Measurements from ENCODE around the gene FAM13C. TPM values are rescaled to one million over a fixed set of nuclear protein-coding genes. Genes with fewer than 3 reads are reported as not detected.

Gene FAM13C
- total RNA-seq, 1 donor from 2014 or later = 5.1 TPM

DNA sequence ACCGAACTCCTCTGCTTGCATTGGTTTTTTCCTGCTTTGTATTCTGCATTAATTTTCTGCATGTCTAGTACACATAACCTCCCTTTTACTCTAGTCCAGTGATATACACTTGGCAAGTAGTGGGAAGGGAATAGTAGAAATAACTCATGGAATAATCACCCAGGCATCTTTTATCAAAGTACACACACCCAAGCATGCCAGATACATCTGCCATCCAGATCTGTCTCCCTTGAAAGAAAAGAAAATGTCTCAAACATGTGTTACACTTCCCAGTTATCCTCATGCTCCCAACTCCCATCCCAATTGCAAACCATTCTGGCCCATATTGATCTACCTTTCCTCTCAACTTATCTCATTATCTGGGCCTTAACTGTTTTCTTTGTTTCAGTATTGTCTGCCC, 106.9 kb downstream of the FAM13C start:
- Mint-ChIP-seq H3K4me3 (ENCODE audit: unreplicated experiment) (no peak overlapping the region), H3K27me3 (ENCODE audit: low read depth) (peaks cover 3% of the 10 kb centered on the region), H3K4me1 (ENCODE audit: low read depth) (no peaks in the 10 kb centered on the region), H3K9me3 (ENCODE audit: low read depth) (no peaks in the 10 kb centered on the region), H3K36me3 (ENCODE audit: low read depth) (peaks cover 13% of the 10 kb centered on the region), H3K27ac (ENCODE audit: unreplicated experiment) (no peak overlapping the region)
- no peak for DNase-seq (ENCODE audit: low spot score)
- TF ChIP-seq, protein P1, sequence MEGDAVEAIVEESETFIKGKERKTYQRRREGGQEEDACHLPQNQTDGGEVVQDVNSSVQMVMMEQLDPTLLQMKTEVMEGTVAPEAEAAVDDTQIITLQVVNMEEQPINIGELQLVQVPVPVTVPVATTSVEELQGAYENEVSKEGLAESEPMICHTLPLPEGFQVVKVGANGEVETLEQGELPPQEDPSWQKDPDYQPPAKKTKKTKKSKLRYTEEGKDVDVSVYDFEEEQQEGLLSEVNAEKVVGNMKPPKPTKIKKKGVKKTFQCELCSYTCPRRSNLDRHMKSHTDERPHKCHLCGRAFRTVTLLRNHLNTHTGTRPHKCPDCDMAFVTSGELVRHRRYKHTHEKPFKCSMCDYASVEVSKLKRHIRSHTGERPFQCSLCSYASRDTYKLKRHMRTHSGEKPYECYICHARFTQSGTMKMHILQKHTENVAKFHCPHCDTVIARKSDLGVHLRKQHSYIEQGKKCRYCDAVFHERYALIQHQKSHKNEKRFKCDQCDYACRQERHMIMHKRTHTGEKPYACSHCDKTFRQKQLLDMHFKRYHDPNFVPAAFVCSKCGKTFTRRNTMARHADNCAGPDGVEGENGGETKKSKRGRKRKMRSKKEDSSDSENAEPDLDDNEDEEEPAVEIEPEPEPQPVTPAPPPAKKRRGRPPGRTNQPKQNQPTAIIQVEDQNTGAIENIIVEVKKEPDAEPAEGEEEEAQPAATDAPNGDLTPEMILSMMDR (IDR thresholded peaks at IDR 0.05) = no peak

DNA sequence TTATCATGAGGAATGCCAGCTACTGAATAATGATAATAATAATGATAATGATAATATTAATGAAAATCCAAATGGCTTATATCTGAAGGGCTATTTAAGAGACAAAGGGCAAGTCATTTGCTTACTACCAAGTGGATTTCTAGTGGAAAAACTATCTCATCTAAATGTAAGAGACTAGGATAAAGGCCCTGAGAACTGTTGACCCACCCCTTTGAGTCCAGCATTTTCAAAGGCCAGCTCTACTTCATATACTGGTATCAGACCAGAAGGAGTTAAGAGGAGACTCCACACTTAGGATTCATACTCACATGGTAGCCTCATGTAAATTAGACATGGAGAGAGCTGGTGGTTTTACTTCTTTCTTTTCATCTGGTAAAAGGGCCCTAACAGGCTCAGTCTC, 109.9 kb downstream of the FAM13C start:
- no peak overlapping the region for H3K4me3 Mint-ChIP-seq (ENCODE audit: unreplicated experiment)
- H3K27ac Mint-ChIP-seq (ENCODE audit: unreplicated experiment) = no peak overlapping the region
- peaks cover 1% of the 10 kb centered on the region for H3K27me3 Mint-ChIP-seq (ENCODE audit: low read depth)
- TF ChIP-seq, protein P1 (IDR thresholded peaks at IDR 0.05) = no peak
- H3K4me1 Mint-ChIP-seq (ENCODE audit: low read depth) = no peaks in the 10 kb centered on the region
- peaks cover 10% of the 10 kb centered on the region for H3K36me3 Mint-ChIP-seq (ENCODE audit: low read depth)
- no peak for DNase-seq (ENCODE audit: low spot score)
- H3K9me3 Mint-ChIP-seq (ENCODE audit: low read depth) = no peaks in the 10 kb centered on the region

DNA sequence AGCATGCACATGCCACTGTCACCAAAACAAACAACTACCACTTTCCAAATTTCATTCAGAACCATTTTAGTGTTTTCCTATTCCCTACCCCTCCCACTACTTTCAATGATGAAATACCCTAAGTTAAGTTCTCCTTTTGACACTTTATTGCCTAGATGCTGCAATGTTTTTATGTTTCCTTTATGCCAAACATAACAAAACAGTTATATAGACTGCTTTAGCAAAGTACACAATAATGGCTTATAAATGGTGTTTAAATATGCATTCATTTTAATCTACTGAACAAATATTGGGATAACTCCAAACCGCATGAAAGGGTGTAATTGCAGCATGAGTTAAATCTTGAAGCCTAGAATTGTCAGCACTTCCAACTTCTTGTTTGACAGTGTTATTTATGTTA, 116.7 kb downstream of the FAM13C start:
- H3K36me3 Mint-ChIP-seq (ENCODE audit: low read depth) = peaks cover 2% of the 10 kb centered on the region
- no peaks in the 10 kb centered on the region for H3K27me3 Mint-ChIP-seq (ENCODE audit: low read depth)
- H3K4me3 Mint-ChIP-seq (ENCODE audit: unreplicated experiment) = no peak overlapping the region
- no peaks in the 10 kb centered on the region for H3K4me1 Mint-ChIP-seq (ENCODE audit: low read depth)
- no peak overlapping the region for H3K27ac Mint-ChIP-seq (ENCODE audit: unreplicated experiment)
- no peak for DNase-seq (ENCODE audit: low spot score)
- TF ChIP-seq, protein P1 (IDR thresholded peaks at IDR 0.05) = no peak
- H3K9me3 Mint-ChIP-seq (ENCODE audit: low read depth) = no peaks in the 10 kb centered on the region

DNA sequence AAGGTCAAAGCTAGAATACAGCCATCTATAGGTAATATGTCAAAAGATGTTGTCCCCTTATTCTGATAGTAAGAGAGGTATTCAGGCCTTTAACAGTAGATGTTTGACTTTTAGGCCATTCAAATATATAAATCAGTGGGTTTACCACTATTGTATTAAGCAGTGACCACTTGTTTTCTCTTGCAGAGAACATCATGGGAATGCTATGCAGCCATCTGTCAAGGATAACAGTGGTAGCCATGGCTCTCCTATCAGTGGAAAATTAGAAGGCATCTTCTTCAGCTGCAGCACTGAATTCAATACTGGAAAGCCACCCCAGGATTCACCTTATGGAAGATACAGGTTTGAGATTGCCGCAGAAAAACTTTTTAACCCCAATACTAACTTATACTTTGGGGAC, 117.5 kb downstream of the FAM13C start:
- Mint-ChIP-seq H3K27ac (ENCODE audit: unreplicated experiment) (no peak overlapping the region), H3K4me1 (ENCODE audit: low read depth) (no peaks in the 10 kb centered on the region), H3K36me3 (ENCODE audit: low read depth) (peaks cover 2% of the 10 kb centered on the region), H3K27me3 (ENCODE audit: low read depth) (no peaks in the 10 kb centered on the region), H3K4me3 (ENCODE audit: unreplicated experiment) (no peak overlapping the region), H3K9me3 (ENCODE audit: low read depth) (no peaks in the 10 kb centered on the region)
- TF ChIP-seq, protein P1 (IDR thresholded peaks at IDR 0.05) = no peak
- no peak for DNase-seq (ENCODE audit: low spot score)

DNA sequence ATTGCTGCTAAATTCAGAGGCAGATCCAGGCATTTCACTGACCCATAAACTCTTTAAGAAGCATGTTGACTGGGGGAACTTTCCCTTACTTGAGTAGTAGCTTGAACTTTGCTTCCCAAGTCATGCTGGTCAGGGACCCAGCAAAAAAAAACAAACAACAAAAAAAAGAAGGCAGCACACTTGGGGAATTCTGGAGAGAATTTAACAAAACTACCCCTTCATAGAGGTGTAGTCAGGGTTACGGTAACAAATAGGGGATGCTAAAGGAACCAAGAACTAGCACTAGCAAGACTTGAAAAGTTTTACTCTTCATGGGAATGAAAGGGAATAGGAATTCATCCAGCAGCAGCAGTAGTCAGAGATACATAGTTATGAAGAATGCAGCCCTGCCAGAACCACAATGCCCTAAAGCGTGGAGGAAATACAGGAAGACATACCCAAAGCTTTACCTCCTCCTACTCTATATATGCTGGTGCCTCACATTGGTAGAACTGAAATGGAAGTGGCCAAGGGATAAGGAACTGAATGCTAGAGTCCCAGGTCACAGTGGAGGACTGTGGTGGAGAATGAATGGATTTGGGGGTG, 118.6 kb downstream of the FAM13C start:
- no peak overlapping the region for H3K4me3 Mint-ChIP-seq (ENCODE audit: unreplicated experiment)
- no peak overlapping the region for H3K27ac Mint-ChIP-seq (ENCODE audit: unreplicated experiment)
- H3K4me1 Mint-ChIP-seq (ENCODE audit: low read depth) = no peaks in the 10 kb centered on the region
- TF ChIP-seq, protein P1 (IDR thresholded peaks at IDR 0.05) = no peak
- H3K27me3 Mint-ChIP-seq (ENCODE audit: low read depth) = no peaks in the 10 kb centered on the region
- peaks cover 2% of the 10 kb centered on the region for H3K36me3 Mint-ChIP-seq (ENCODE audit: low read depth)
- H3K9me3 Mint-ChIP-seq (ENCODE audit: low read depth) = no peaks in the 10 kb centered on the region
- no peak for DNase-seq (ENCODE audit: low spot score)
